ENCODE results near the gene MAST3.

GRCh38 chr19:18164072-18164471 lies 66.5 kb downstream of the MAST3 start:
- TF ChIP-seq POLR2A (IDR thresholded peaks at IDR 0.05; ENCODE audit: low read depth, low read length) (no peak), TAF1 (IDR thresholded peaks at IDR 0.05; ENCODE audit: low read depth, low read length) (no peak), POLR2AphosphoS5 (IDR thresholded peaks at IDR 0.05; ENCODE audit: low read depth, low read length) (no peak), POU2F2 (IDR thresholded peaks at IDR 0.05; ENCODE audit: low read depth, low read length) (no peak)

Measured in GM12891 (cell line).